ENCODE data around the gene GPR75.
"Not testable (repeated sequence)": the region's sequence is repeated elsewhere in the genome, so short reads cannot be mapped to it uniquely, and the experiment has no call there.

GPR75 gene

GRCh38 chr2:53851052-53851757 lies 8.6 kb downstream of the GPR75 start:
- DNase-seq = not testable (repeated sequence)

DNA sequence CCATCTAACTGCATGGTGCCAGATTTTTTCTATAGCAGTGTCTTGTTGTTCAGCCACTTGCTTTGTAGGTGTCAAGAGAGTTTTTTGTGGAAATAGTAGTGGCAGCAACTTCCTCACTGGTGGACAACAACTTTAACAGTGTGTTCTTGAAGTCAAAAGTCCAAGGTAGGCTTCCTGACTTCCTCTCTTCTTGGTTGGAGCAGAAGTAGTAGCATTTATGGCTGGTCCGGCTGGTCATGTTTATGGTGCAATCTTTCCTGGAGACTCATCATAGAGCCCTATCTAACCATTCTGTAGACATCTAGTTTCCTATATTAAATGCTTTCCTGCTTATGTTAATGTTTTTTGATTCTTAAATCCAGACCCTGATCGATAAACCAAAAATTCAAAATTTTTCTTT lies 11.7 kb downstream of the GPR75 start:
- no peak for DNase-seq

DNA sequence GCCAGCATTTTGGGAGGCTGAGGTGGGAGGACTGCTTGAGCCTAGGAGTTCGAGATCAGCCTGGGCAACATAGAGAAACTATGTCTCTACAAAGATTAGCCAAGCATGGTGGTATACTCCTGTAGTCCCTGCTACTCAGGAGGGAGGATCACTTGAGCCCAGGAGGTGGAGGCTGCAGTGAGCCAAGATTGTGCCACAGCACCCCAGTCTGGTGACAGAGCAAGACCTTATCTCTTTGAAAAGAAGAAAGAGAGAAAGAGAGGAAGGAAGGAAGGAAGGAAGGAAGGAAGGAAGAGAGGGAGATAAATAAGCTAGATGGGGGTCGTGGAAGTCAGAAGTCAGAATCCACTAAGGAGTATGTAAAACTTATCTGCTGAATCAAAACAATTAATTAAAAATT lies 16.2 kb downstream of the GPR75 start:
- no peak for DNase-seq

- no peak for DNase-seq
These were observed 16.9 kb downstream of the GPR75 start for GRCh38 chr2:53842891-53843290.

- not testable (repeated sequence) for DNase-seq
These were observed 18.1 kb downstream of the GPR75 start for GRCh38 chr2:53841651-53842050.

- DNase-seq = no peak
These were observed 19.2 kb downstream of the GPR75 start for GRCh38 chr2:53840580-53840979.

- DNase-seq = not testable (repeated sequence)
These were observed 29.8 kb downstream of the GPR75 start for GRCh38 chr2:53829980-53830290.

DNA sequence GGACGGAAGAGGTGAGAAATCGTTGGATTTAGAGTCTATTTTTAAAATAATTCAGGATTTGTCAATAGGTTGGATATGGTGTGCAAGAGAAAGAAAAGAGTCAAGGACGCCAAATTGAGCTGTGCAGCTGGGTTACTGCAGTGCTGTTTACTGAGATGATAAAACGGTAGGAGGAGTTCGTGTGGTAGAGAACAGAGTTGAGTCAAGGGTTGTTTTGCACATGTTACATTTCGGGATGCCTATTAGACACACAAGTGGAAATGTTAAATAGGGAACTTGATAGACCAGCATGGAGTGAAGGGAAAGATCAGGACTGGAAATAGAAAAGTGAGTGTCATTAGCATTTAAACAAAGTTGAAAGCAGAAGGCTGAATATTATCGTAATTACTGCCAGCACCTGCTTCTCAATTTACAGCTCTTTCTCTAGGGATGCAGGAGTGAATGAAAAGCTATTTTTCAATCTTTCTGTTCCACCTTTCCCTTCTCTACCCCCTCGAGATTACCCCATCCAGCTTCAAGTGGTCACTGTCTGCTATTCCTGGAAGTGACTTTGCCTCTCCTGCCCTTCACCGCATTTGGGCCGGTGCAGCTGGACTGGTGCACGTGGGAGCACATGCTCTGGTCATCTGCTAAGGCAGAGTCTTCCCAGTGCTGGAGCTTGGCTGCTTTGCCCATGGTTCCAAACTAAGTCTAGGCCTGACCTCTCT lies 30.3 kb downstream of the GPR75 start:
- DNase-seq = no peak

DNA sequence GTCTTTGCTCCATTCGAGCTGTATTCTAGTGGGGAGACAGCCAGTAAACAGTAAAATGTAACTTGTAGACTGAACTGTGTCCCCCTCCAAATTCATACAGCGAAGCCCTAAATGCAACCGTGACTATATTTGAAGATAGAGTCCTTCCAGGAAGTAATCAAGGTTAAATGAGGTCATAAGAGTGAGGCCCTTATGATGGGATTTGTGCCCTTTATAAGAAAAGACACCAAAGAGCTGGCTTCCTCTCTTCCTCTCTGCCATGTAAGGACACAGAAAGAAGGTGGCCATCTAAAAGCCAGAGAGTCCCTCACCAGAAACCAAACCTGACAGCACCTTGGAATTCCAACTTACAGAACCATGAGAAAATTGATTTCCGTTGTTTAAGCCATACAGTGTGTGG lies 31.4 kb downstream of the GPR75 start:
- DNase-seq = no peak

DNA sequence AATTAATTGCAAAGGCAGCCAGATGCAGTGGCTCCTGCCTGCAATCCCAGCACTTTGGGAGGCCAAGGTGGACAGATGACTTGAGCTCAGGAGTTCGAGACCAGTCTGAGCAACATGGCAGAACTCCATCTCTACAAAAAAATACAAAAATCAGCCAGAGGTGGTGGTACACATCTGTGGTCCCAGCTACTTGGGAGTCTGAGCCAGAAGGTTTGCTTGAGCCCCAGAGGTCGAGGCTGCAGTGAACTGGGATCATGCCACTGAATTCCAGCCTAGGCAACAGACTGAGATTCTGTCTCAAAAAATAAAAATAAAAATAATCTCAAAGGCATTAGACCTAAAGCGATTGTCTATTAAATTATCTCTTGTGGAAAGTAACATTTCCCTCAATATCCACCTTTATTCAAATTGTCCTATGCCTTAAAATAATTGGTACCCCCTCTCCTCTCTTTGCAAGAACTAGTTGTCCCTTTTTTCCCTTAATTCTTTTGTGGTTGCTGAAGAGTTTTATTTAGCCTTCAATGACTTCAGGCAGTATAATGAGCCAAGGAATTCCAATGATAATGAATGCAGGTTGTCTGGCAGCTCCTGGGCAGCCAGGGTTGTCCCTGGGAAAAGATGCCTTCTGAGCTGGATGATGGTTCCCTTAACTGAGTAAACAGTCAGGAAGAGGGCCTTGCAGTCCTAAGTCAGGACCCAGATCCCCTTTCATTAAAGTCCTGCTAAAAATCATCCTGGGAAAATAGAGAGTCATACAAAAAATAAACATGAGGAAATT lies 32.2 kb downstream of the GPR75 start:
- no peak for DNase-seq

GRCh38 chr2:53826587-53827397 lies 33.0 kb downstream of the GPR75 start:
- DNase-seq = no peak

GRCh38 chr2:53826030-53826410 lies 33.7 kb downstream of the GPR75 start:
- DNase-seq = no peak

GRCh38 chr2:53823639-53824038 lies 36.1 kb downstream of the GPR75 start:
- DNase-seq = peak; percentile 7

- no peak for DNase-seq
These were observed 38.0 kb downstream of the GPR75 start for GRCh38 chr2:53821810-53822209.

GRCh38 chr2:53820711-53821110 lies 39.1 kb downstream of the GPR75 start:
- DNase-seq = no peak

- no peak for DNase-seq
These were observed 39.7 kb downstream of the GPR75 start for GRCh38 chr2:53820048-53820447.

DNA sequence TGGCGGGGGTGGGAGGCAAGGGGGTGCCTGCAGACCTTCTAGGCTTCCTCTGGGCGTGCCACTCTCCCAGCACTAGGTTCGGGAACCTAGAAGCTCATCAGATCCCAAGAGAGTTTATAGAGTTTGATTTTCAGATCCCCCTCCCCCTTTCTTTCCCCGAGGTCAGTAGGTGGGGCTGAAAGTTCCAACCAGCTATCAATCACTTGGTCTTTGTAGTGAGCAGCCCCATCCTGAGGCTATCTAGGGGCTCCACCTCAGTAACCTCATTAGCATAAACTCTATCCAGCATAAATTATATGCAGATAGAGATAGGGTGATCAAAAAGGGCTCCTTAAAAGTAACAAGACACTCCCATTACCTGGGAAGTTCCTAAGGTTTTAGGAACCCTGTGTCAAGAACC lies 40.1 kb downstream of the GPR75 start:
- DNase-seq = no peak

GRCh38 chr2:53818854-53819435 lies 40.8 kb downstream of the GPR75 start:
- no peak for DNase-seq

DNA sequence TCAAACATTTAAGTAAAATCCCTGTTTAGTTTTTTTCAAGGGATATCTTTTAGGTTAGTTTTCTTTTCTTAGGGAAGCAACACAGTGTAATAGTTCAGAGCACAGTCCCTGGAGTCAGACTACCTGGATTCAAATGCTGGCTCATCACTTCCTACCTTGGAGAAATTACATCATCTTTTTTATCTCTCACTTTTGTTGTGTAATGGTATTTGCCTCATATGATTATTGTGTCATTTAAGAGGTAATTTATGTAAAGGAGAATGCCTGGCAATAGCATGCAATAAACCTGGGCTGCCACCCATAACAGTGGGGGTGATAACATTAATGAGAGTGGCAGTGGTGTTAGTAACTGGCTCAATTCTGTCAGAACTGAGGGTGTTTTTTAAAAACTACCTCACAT lies 46.6 kb downstream of the GPR75 start:
- DNase-seq = no peak

DNA sequence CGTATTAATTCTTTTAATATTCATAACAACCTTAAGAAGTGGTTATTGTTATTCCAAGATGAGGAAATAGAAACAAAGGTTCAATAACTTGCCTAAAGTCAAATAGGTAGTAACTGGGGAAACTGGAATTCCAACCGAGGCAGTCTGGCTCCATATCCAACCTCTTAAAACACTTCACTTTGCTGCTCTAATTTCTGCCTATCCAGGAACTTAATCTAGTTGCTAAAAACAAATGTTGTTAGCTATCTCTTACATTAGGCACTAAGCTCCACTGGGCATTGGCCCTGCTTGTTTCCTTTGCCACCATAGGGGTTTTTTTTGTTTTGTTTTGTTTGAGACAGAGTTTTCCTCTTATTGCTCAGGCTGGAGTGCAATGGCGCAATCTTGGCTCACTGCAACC lies 48.2 kb downstream of the GPR75 start:
- no peak for DNase-seq
